C4-2B (cell line): ENCODE results near the gene ASAP2.

ENCODE experiments used
- CTCF ChIP-seq: fragments of 450-650 bp; conservative IDR thresholded peaks from 2 replicates; pipeline ENCODE4 v1.5.1; 2017; ENCODE audit warnings: mild to moderate bottlenecking
- ZFX ChIP-seq: fragments of 450-650 bp; IDR thresholded peaks from 2 replicates; pipeline ENCODE4 v1.6.1; 2017

DNA sequence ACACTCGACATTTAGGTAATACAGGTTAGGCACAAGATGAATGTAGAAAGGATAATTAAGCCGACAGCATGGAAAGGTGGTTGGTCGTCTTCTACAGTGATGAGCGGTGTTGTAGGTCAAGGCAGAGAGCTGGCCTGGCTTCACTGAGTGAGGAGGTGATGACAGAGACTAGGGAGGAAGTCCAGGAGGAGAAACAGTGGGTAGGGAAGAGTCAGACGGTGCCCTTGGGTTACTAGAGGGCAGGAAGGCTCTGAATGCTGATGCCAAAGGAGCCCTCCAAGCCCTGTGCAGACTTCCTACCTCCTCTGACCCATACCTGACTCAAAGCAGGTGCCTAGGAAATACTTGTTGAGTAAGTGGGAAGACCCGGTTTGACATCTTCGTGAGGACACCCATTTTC, 116.0 kb downstream of the ASAP2 start:
- TF ChIP-seq CTCF: no peak
- no peak for TF ChIP-seq ZFX
